Progenitor cell of endocrine pancreas (in vitro differentiated cells): ENCODE measurements around the gene PALLD. TPM values are rescaled to one million over a fixed set of nuclear protein-coding genes. Genes with fewer than 3 reads are reported as not detected.

Source experiments
- DNase-seq: peaks from one replicate; pipeline ENCODE4 v3.0.0; 2021; ENCODE audit warnings: low spot score; ENCODE audit not compliant: unreplicated experiment
- H3K27ac Mint-ChIP-seq: 2 replicates; pipeline ENCODE4 v1.8.0; 2021; ENCODE audit warnings: mild to moderate bottlenecking, moderate library complexity, mixed read lengths
- H3K27me3 Mint-ChIP-seq: 2 replicates; pipeline ENCODE4 v1.8.0; 2021; ENCODE audit warnings: mixed read lengths
- H3K36me3 Mint-ChIP-seq: 2 replicates; pipeline ENCODE4 v1.8.0; 2022; ENCODE audit warnings: mixed read lengths; ENCODE audit not compliant: insufficient read depth
- H3K4me1 Mint-ChIP-seq: 2 replicates; pipeline ENCODE4 v1.8.0; 2021; ENCODE audit warnings: low read depth, mixed read lengths
- H3K4me3 Mint-ChIP-seq: 2 replicates; pipeline ENCODE4 v1.8.0; 2021; ENCODE audit warnings: low read depth, mild to moderate bottlenecking, moderate library complexity, mixed read lengths
- H3K9me3 Mint-ChIP-seq: 2 replicates; pipeline ENCODE4 v1.8.0; 2021; ENCODE audit warnings: low read depth, mixed read lengths
- total RNA-seq: library from RNA; stranded (reverse); gene quantifications from 2 replicates; pipeline ENCODE4 v1.2.1, GENCODE V29; 2021
- TF ChIP-seq, protein P1 (sequence below): fragments of 200-600 bp; sonication (generic); IDR thresholded peaks from one replicate; pipeline ENCODE4 v1.5.0; 2021; ENCODE audit warnings: antibody characterized with exemption, mild to moderate bottlenecking; ENCODE audit not compliant: unreplicated experiment

The PALLD gene
- total RNA-seq, 1 donor from 2014 or later = 43.2 TPM

DNA sequence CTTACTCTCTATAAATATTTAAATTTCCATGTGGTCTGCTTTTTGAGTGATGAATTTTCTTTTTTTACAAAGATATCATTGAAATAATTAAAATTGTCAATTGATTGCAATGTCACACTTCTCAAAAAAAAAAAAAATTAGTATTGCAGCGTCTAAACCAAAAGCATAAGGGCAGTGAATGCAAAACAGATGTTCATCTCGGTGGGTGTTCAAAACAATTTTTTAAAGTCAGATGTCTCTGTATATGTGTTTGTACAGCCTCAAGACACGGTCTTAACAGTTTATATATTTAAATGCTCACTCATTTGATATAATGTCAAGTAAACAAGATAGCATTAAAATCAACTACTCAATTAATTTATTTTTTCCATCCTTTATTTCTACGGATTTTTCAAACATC, 52.3 kb downstream of the PALLD start:
- no peak for DNase-seq
- H3K36me3 Mint-ChIP-seq = no peaks in the 10 kb centered on the region
- H3K4me3 Mint-ChIP-seq = no peak overlapping the region
- H3K27me3 Mint-ChIP-seq = peaks cover 7% of the 10 kb centered on the region
- TF ChIP-seq, protein P1, sequence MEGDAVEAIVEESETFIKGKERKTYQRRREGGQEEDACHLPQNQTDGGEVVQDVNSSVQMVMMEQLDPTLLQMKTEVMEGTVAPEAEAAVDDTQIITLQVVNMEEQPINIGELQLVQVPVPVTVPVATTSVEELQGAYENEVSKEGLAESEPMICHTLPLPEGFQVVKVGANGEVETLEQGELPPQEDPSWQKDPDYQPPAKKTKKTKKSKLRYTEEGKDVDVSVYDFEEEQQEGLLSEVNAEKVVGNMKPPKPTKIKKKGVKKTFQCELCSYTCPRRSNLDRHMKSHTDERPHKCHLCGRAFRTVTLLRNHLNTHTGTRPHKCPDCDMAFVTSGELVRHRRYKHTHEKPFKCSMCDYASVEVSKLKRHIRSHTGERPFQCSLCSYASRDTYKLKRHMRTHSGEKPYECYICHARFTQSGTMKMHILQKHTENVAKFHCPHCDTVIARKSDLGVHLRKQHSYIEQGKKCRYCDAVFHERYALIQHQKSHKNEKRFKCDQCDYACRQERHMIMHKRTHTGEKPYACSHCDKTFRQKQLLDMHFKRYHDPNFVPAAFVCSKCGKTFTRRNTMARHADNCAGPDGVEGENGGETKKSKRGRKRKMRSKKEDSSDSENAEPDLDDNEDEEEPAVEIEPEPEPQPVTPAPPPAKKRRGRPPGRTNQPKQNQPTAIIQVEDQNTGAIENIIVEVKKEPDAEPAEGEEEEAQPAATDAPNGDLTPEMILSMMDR = no peak
- H3K9me3 Mint-ChIP-seq = no peaks in the 10 kb centered on the region
- no peak overlapping the region for H3K27ac Mint-ChIP-seq
- H3K4me1 Mint-ChIP-seq = peaks cover 1% of the 10 kb centered on the region

DNA sequence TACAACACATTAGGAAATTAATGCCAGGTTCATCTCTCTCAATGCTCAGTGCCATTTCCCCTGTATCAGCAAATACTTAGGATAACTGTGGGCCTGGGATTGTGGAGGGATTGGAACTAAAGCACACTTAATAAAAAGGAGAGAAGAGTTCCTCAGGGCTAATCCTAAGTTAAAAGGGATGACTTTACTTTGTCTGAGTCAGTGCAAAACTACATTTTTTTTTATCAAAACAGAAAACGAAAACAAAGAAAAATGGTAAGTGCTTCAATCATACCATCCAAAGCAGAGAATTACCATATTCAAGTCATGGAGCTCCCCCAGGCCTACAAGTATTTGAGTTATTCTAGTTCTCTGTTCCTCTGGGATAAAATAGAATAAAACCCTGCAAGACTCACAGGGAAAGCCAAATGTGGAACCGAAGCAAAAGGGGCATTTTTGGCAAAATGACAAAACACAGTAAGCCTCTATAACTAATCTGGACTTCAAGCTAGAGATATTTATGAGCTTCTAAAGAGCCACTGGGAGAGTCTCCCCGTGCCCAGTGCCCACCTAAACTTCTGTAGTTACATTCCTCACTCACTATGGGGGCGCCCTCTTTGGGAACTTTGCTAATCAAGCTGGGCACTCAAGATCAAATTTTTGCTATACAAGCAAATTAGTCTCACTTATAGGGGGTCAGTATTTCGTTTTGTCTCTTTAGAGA, 53.4 kb downstream of the PALLD start:
- peaks cover 1% of the 10 kb centered on the region for H3K4me1 Mint-ChIP-seq
- H3K36me3 Mint-ChIP-seq = no peaks in the 10 kb centered on the region
- TF ChIP-seq, protein P1 = no peak

DNA sequence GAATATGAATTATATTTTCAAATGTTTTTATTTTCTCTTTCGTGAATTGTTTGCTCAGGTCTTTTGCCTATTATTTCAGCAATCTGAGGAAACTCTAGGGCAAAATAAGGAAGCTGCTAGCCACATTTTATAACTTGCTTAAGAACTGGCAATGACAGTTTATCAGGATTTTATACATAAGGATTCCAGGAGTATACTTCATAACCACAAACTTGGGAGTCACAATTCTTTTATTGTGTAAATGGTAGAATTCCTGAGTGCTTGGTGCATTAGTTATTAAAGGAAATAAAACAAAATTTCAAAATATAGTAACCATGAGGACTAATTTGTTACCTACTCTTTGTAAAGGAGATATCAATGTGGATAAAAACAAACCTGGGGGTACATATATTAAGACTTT, 54.4 kb downstream of the PALLD start:
- TF ChIP-seq, protein P1 = no peak
- Mint-ChIP-seq H3K4me1 (no peaks in the 10 kb centered on the region), H3K9me3 (no peaks in the 10 kb centered on the region), H3K27ac (no peak overlapping the region), H3K27me3 (no peaks in the 10 kb centered on the region), H3K36me3 (no peaks in the 10 kb centered on the region), H3K4me3 (no peak overlapping the region)
- no peak for DNase-seq

More for the DNA sequence above, 53.4 kb downstream of the PALLD start:
- Mint-ChIP-seq H3K27ac (no peak overlapping the region), H3K27me3 (peaks cover 7% of the 10 kb centered on the region), H3K9me3 (no peaks in the 10 kb centered on the region), H3K4me3 (no peak overlapping the region)
- no peak for DNase-seq

DNA sequence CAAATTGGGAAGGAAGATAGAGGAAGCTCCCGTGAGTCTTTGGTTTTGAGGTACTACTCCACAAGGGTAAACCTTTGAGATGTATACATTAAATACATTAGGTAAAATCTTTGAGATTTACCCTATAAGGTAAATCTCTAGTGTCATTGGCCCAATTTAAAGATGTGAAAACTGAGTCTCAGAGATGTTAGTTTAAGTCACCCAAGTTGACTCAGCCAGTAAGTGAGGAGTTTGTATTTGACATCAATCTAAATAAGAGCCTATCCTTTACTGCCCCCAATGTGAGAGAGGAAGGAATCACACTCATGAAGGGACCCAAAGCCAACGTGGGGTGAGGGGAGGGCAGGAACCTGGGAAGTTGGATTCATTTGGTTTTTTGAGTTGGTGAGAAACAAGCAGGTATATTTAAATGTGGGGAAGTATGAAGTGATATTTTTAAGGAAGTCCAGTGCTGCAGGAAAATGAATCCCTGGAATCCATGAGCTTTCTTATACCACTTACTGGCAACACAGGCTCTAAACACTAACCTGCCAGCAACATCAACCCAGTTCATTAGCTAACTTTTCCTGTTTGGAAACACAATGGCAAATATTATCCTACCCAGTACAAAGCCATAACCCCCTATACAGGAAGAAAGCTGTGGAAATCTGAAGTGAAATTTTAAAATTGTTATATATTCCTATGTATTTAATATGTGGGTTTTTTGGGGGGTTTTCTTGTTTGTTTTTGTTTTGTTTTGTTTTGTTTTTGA, 55.3 kb downstream of the PALLD start:
- no peak overlapping the region for H3K27ac Mint-ChIP-seq
- H3K4me1 Mint-ChIP-seq = no peaks in the 10 kb centered on the region
- H3K4me3 Mint-ChIP-seq = no peak overlapping the region
- no peak for DNase-seq
- no peaks in the 10 kb centered on the region for H3K27me3 Mint-ChIP-seq
- TF ChIP-seq, protein P1 = no peak
- no peaks in the 10 kb centered on the region for H3K36me3 Mint-ChIP-seq
- H3K9me3 Mint-ChIP-seq = peaks cover under 1% of the 10 kb centered on the region

DNA sequence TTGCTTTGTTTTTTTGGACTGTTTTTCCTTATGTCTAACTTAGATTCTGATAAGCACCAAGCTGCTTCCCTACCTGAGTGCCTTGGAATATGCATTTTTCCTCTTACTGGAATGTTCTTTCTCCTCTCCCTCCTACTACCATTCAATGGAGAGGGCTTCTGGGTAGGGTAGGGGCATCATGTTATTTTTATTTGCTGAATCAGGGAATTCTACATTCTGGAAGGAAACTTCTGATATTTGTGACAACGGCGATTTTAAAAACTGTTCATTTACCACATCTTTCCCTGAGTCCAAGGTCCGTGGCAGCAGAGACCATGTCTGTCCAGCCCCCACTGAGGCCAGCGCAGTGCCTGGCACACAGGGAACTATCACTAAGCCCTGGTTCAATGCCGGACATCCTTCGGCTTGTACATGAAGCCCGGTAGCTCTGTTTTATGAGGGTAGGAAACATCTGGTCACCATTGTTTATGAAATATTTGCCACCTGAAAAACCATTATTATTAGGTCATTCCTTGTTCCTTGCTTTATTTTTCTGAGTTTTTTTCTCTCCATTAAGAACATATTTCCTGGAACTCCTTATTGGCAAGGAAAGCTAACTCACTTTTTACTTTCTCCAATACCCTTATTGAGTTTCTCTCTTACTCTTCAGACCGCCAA, 57.0 kb downstream of the PALLD start:
- no peak overlapping the region for H3K27ac Mint-ChIP-seq
- H3K27me3 Mint-ChIP-seq = no peaks in the 10 kb centered on the region
- H3K4me1 Mint-ChIP-seq = peaks cover 9% of the 10 kb centered on the region
- H3K4me3 Mint-ChIP-seq = no peak overlapping the region
- DNase-seq = no peak
- peaks cover 4% of the 10 kb centered on the region for H3K9me3 Mint-ChIP-seq
- TF ChIP-seq, protein P1 = no peak
- H3K36me3 Mint-ChIP-seq = no peaks in the 10 kb centered on the region
